Hepatocyte (in vitro differentiated cells): Measurements from ENCODE around the gene VPS16. TPM values are rescaled to one million over a fixed set of nuclear protein-coding genes. Genes with fewer than 3 reads are reported as not detected.
"Not testable (repeated sequence)": the region's sequence is repeated elsewhere in the genome, so short reads cannot be mapped to it uniquely, and the experiment has no call there.

Experiments used
- DNase-seq: peaks from one replicate; pipeline ENCODE4 v3.0.0-alpha.2; 2016; ENCODE audit warnings: low spot score
- H2AFZ ChIP-seq: fragments of 200-600 bp; sonication (generic); 2 replicates; pipeline ENCODE4 v1.6.0; 2016; ENCODE audit warnings: antibody characterized with exemption, mild to moderate bottlenecking
- H3K27ac ChIP-seq: fragments of 200-600 bp; sonication (generic); 2 replicates; pipeline ENCODE4 v1.5.1; 2016; ENCODE audit warnings: mild to moderate bottlenecking
- H3K27me3 ChIP-seq: fragments of 200-600 bp; sonication (generic); 2 replicates; pipeline ENCODE4 v1.6.1; 2016
- H3K36me3 ChIP-seq: fragments of 200-600 bp; sonication (generic); replicated peaks from 2 replicates; pipeline ENCODE4 v1.5.1; 2016; ENCODE audit warnings: low read depth; ENCODE audit not compliant: insufficient read depth
- H3K4me1 ChIP-seq: fragments of 200-600 bp; sonication (generic); 2 replicates; pipeline ENCODE4 v1.5.1; 2016; ENCODE audit warnings: mild to moderate bottlenecking, moderate library complexity; ENCODE audit not compliant: insufficient read depth
- H3K4me2 ChIP-seq: fragments of 200-600 bp; sonication (generic); 2 replicates; pipeline ENCODE4 v1.6.0; 2016
- H3K4me3 ChIP-seq: fragments of 200-600 bp; sonication (generic); 2 replicates; pipeline ENCODE4 v1.5.1; 2016; ENCODE audit warnings: mild to moderate bottlenecking
- H3K79me2 ChIP-seq: fragments of 200-600 bp; sonication (generic); 2 replicates; pipeline ENCODE4 v1.6.0; 2017; ENCODE audit warnings: mild to moderate bottlenecking
- H3K9me2 ChIP-seq: fragments of 200-600 bp; sonication (generic); replicated peaks from 2 replicates; pipeline ENCODE4 v1.6.0; 2017; ENCODE audit warnings: mild to moderate bottlenecking; ENCODE audit not compliant: insufficient read depth
- H3K9me3 ChIP-seq: fragments of 200-600 bp; sonication (generic); 2 replicates; pipeline ENCODE4 v1.5.1; 2016; ENCODE audit warnings: low read depth, mild to moderate bottlenecking
- H4K20me1 ChIP-seq: fragments of 200-600 bp; sonication (generic); 2 replicates; pipeline ENCODE4 v1.6.0; 2016; ENCODE audit warnings: mild to moderate bottlenecking; ENCODE audit not compliant: insufficient read depth, poor library complexity, severe bottlenecking
- EZH2 ChIP-seq: fragments of 200-600 bp; sonication (generic); IDR thresholded peaks from 2 replicates; pipeline ENCODE4 v1.6.1; 2016; ENCODE audit warnings: antibody characterized with exemption, mild to moderate bottlenecking, borderline replicate concordance
- EZH2phosphoT487 ChIP-seq: fragments of 200-600 bp; sonication (generic); IDR thresholded peaks from one replicate; pipeline ENCODE4 v1.6.1; 2018; ENCODE audit warnings: antibody characterized with exemption, mild to moderate bottlenecking, low read depth, moderate library complexity; ENCODE audit not compliant: unreplicated experiment, severe bottlenecking
- WGBS: methylation state at CpG from one replicate; pipeline ENCODE4 v1.1.6; 2016; ENCODE audit warnings: low lambda C conversion rate; ENCODE audit errors: missing lambda C conversion rate; 5-methylcytosine and 5-hydroxymethylcytosine counted together
- polyA plus RNA-seq: library from polyadenylated mRNA; unstranded; fragments of >200 nt; fragmentation: Nextera tagmentation; extraction: Ambion mirVana; gene quantifications from 2 replicates; pipeline ENCODE4 v1.2.1, GENCODE V29; 2016
- total RNA-seq: library from RNA; depleted of rRNA; stranded (reverse); fragments of >200 nt; gene quantifications from 2 replicates; pipeline ENCODE4 v1.2.3, GENCODE V29; 2014
- TF ChIP-seq, protein P1 (sequence below): fragments of 200-600 bp; sonication (generic); IDR thresholded peaks from 2 replicates; pipeline ENCODE4 v1.5.1; 2016; ENCODE audit warnings: antibody characterized with exemption, mild to moderate bottlenecking; ENCODE audit not compliant: poor library complexity

VPS16 gene
- total and polyA plus RNA-seq, 2 experiments from 2014 or later, result 34.6 to 42.9 TPM

DNA sequence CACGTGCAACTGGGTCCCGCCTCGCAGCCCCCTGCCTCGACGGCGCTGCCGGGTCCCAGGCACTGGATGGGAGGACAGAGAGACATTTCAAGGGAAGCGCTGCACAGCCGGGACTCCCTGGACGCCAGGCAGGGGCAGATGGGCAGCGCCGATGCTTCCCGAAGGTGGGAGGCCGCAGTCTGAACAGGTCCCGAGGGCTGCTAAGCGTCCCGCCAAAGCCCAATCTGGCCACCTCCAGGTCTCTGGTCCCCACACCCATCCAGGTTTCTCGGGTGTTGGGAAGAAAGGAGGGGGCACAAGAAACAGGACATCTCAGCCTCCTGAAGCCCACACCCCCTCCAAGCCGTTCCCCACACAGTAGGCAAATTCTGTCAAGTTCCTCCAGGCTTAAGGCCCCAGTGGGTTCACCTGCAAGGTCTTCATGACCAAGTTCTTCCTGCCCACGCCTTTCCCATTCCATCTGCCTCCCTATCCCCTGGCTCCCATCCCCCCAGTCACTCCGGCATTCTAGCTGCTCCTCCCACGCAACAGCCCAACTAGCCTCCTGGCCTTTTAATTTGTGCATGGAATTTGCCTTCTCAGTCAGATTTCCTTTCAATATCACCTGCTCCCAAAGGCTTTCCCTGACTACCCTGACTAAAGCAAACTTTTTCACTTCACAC, 34.7 kb upstream of the VPS16 start:
- H3K4me3 ChIP-seq, result no peak overlapping the region
- H3K27me3 ChIP-seq, result peaks cover 70% of the 10 kb centered on the region
- H2AFZ ChIP-seq, result no peak overlapping the region
- 64% methylated on average over 22 of the region's 22 CpGs for WGBS
- no peak for DNase-seq
- H3K36me3 ChIP-seq, result no peaks in the 10 kb centered on the region
- no peaks in the 10 kb centered on the region for H3K9me2 ChIP-seq
- H3K4me2 ChIP-seq, result no peak overlapping the region
- no peak overlapping the region for H3K27ac ChIP-seq
- H3K4me1 ChIP-seq, result no peaks in the 10 kb centered on the region
- H3K9me3 ChIP-seq, result no peaks in the 10 kb centered on the region
- H4K20me1 ChIP-seq, result no peaks in the 10 kb centered on the region
- H3K79me2 ChIP-seq, result no peaks in the 10 kb centered on the region
- TF ChIP-seq EZH2 (no peak), EZH2phosphoT487 (no peak)
- TF ChIP-seq, protein P1, sequence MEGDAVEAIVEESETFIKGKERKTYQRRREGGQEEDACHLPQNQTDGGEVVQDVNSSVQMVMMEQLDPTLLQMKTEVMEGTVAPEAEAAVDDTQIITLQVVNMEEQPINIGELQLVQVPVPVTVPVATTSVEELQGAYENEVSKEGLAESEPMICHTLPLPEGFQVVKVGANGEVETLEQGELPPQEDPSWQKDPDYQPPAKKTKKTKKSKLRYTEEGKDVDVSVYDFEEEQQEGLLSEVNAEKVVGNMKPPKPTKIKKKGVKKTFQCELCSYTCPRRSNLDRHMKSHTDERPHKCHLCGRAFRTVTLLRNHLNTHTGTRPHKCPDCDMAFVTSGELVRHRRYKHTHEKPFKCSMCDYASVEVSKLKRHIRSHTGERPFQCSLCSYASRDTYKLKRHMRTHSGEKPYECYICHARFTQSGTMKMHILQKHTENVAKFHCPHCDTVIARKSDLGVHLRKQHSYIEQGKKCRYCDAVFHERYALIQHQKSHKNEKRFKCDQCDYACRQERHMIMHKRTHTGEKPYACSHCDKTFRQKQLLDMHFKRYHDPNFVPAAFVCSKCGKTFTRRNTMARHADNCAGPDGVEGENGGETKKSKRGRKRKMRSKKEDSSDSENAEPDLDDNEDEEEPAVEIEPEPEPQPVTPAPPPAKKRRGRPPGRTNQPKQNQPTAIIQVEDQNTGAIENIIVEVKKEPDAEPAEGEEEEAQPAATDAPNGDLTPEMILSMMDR, result no peak

DNA sequence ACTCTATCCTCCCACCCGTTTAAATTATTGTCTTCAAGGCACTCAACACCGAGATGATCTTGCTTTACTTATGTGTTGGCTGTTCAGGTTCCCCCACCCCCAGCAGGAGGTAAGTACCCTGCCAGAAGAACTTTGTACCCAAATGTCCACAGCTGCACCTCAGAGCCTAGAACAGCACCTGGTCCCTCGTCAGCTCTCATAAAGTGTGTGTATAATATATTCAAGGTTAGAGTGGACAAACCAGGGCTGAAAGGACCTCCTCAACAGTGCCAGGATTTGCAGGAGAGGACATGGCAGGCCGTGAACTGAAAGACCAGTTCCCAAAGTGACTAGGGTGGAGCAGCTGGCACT, 34.2 kb upstream of the VPS16 start:
- H3K27ac ChIP-seq, result no peak overlapping the region
- H3K9me2 ChIP-seq, result no peaks in the 10 kb centered on the region
- TF ChIP-seq EZH2, result no peak
- TF ChIP-seq EZH2phosphoT487, result no peak
- TF ChIP-seq, protein P1, result no peak
- H3K4me3 ChIP-seq, result no peak overlapping the region
- 48% methylated on average over 4 of the region's 4 CpGs for WGBS
- no peaks in the 10 kb centered on the region for H3K36me3 ChIP-seq
- H3K27me3 ChIP-seq, result peaks cover 65% of the 10 kb centered on the region
- H2AFZ ChIP-seq, result no peak overlapping the region
- no peak overlapping the region for H3K4me2 ChIP-seq
- no peaks in the 10 kb centered on the region for H4K20me1 ChIP-seq
- no peaks in the 10 kb centered on the region for H3K79me2 ChIP-seq
- H3K9me3 ChIP-seq, result no peaks in the 10 kb centered on the region
- DNase-seq, result no peak
- H3K4me1 ChIP-seq, result no peaks in the 10 kb centered on the region

DNA sequence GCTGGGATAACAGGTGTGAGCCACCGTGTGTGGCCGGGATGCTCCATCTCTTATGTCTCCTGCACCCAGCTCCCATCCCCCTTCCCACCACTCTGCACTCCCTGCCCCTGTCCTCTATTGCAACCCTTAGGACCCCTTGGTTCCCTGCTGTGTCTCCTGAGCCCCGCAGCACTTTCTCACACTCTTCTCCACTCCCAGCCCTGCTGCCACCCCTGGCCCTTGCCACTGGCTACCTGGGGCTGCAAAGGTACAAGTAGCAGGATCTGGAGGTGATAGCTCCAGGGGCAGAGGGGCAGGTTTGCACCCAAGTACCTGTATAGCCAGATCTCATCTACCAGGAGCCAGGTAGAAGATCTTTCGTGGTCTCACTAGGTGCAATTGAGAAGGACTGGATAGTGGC, 33.5 kb upstream of the VPS16 start:
- H3K79me2 ChIP-seq, result no peaks in the 10 kb centered on the region
- H3K4me3 ChIP-seq, result no peak overlapping the region
- no peaks in the 10 kb centered on the region for H3K36me3 ChIP-seq
- TF ChIP-seq EZH2, result no peak
- TF ChIP-seq EZH2phosphoT487, result no peak
- TF ChIP-seq, protein P1, result no peak
- no peaks in the 10 kb centered on the region for H3K4me1 ChIP-seq
- 96% methylated on average over 4 of the region's 4 CpGs for WGBS
- H4K20me1 ChIP-seq, result no peaks in the 10 kb centered on the region
- H3K27ac ChIP-seq, result no peak overlapping the region
- peaks cover 59% of the 10 kb centered on the region for H3K27me3 ChIP-seq
- no peak overlapping the region for H2AFZ ChIP-seq
- no peaks in the 10 kb centered on the region for H3K9me3 ChIP-seq
- no peak for DNase-seq
- H3K4me2 ChIP-seq, result no peak overlapping the region
- H3K9me2 ChIP-seq, result no peaks in the 10 kb centered on the region

DNA sequence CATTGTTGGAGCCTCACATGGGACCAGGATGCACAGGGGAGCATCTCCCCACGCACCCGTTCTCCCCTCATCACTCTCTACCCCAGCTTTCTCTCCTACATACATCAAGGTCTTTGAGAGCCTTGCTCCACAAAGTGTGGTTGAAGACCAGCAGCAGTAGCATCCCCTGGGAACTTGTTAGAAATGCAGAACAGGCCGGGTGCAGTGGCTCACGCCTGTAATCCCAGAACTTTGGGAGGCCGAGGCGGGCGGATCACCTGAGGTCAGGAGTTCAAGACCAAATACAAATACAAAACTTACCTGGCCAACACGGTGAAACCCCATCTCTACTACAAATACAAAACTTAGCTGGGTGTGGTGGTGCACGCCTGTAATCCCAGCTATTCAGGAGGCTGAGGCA, 32.6 kb upstream of the VPS16 start:
- H3K79me2 ChIP-seq, H3K9me2 ChIP-seq, H4K20me1 ChIP-seq, DNase-seq, H3K9me3 ChIP-seq, H3K27ac ChIP-seq, H3K36me3 ChIP-seq, H3K4me3 ChIP-seq, H3K4me2 ChIP-seq, H3K4me1 ChIP-seq, H2AFZ ChIP-seq: not testable (repeated sequence)
- 91% methylated on average over 8 of the region's 9 CpGs for WGBS
- H3K27me3 ChIP-seq, result peaks cover 52% of the 10 kb centered on the region
